Activated CD8-positive, alpha-beta memory T cell treated with anti-CD3 and anti-CD28 coated beads for 36 hours (primary cell): ENCODE data around the gene DDX51. TPM values are rescaled to one million over a fixed set of nuclear protein-coding genes. Genes with fewer than 3 reads are reported as not detected.
"Not testable (repeated sequence)": the region's sequence is repeated elsewhere in the genome, so short reads cannot be mapped to it uniquely, and the experiment has no call there.

Experiments
- CTCF ChIA-PET: fragments of 350-600 bp; sonication (Branson Sonifier 250); formaldehyde crosslinking; loops from one replicate; lab custom pipeline; 2021; ENCODE audit warnings: antibody characterized with exemption; lab: Charles Lee
- POLR2A ChIA-PET: fragments of 350-600 bp; sonication (Branson Sonifier 250); formaldehyde crosslinking; loops from one replicate; lab custom pipeline; 2021; ENCODE audit warnings: antibody characterized with exemption; lab: Charles Lee
- total RNA-seq, 2 experiments: library from RNA; stranded (reverse); gene quantifications; one replicate each; pipeline ENCODE4 v1.2.3, GENCODE V29; 2021

The DDX51 gene
- total RNA-seq, 2 experiments from 2014 or later: 35.9 to 39.2 TPM

- ChIA-PET POLR2A (no interaction called here), CTCF (no interaction called here)
Observed at GRCh38 chr12:132110677-132111076, 33.4 kb downstream of the DDX51 start.

- ChIA-PET POLR2A (no interaction called here), CTCF (no interaction called here)
Observed at GRCh38 chr12:132109741-132110140, 34.4 kb downstream of the DDX51 start.

- CTCF ChIA-PET: no interaction called here
Observed at GRCh38 chr12:132108211-132108832, 35.8 kb downstream of the DDX51 start.

GRCh38 chr12:132106921-132107320 is 37.2 kb downstream of the DDX51 start:
- POLR2A ChIA-PET: no interaction called here
- CTCF ChIA-PET: no interaction called here

More at GRCh38 chr12:132108211-132108832, 35.8 kb downstream of the DDX51 start:
- POLR2A ChIA-PET: no interaction called here

- POLR2A ChIA-PET: no interaction called here
- CTCF ChIA-PET: no interaction called here
Observed at GRCh38 chr12:132105467-132105866, 38.7 kb downstream of the DDX51 start.

- ChIA-PET POLR2A (no interaction called here), CTCF (interaction anchor here (1.2 kb wide), 1 partner anchor 42 kb away, joined by 3 read pairs; no protein-coding TSS in a partner anchor)
Observed at GRCh38 chr12:132103542-132104308, 40.4 kb downstream of the DDX51 start.

- CTCF ChIA-PET: interaction anchor here (1.2 kb wide), 1 partner anchor 42 kb away, joined by 3 read pairs; no protein-coding TSS in a partner anchor
- POLR2A ChIA-PET: not testable (repeated sequence)
Observed at GRCh38 chr12:132103072-132103471, 41.0 kb downstream of the DDX51 start.

- POLR2A ChIA-PET: no interaction called here
- CTCF ChIA-PET: interaction anchor here (1.2 kb wide), 1 partner anchor 43 kb away, joined by 3 read pairs; no protein-coding TSS in a partner anchor
Observed at GRCh38 chr12:132102297-132102696, 41.8 kb downstream of the DDX51 start.

- POLR2A ChIA-PET: no interaction called here
- CTCF ChIA-PET: no interaction called here
Observed at GRCh38 chr12:132100306-132101065, 43.6 kb downstream of the DDX51 start.

GRCh38 chr12:132099739-132100138 is 44.4 kb downstream of the DDX51 start:
- ChIA-PET CTCF (no interaction called here), POLR2A (no interaction called here)

GRCh38 chr12:132095520-132096409 is 48.4 kb downstream of the DDX51 start:
- ChIA-PET POLR2A (no interaction called here), CTCF (no interaction called here)

- POLR2A ChIA-PET: interaction anchor here (0.5 kb wide), 1 partner anchor 340 kb away, joined by 9 read pairs; no protein-coding TSS in a partner anchor
- CTCF ChIA-PET: interaction anchor here (0.5 to 0.7 kb wide), 2 partner anchors 190 to 473 kb away, joined by 3 read pairs; no protein-coding TSS in a partner anchor
Observed at GRCh38 chr12:132094269-132094891, 49.7 kb downstream of the DDX51 start.

GRCh38 chr12:132089407-132089910 is 54.7 kb downstream of the DDX51 start:
- POLR2A ChIA-PET: no interaction called here
- CTCF ChIA-PET: no interaction called here

Other genes starting within 250 kb of the DDX51 start
- gene ULK1, start 249.7 kb downstream of the DDX51 start, total RNA-seq: 10 to 100 TPM; 14.9 to 18.3 TPM
- gene PUS1, start 215.0 kb downstream of the DDX51 start, total RNA-seq: 100 to 1,000 TPM; 110 to 112 TPM
- 10 to 100 TPM; 48.8 to 49.0 TPM for gene EP400, start 194.4 kb downstream of the DDX51 start, total RNA-seq
- gene NOC4L, start 138 bp upstream of the DDX51 start, total RNA-seq: 10 to 100 TPM; 57.2 to 59.9 TPM
- not detected for gene GALNT9, start 185.3 kb upstream of the DDX51 start, total RNA-seq